Liver (tissue), 3 donors: ENCODE data around the gene FUT4.

Experiments
- EGR1 ChIP-seq, 2 donors: IDR thresholded peaks; 2 replicates each; pipeline ENCODE4 v1.6.1; 2016 to 2018; ENCODE audit warnings: antibody characterized with exemption in 2 of 2, low read depth in 2 of 2
- GABPA ChIP-seq, 2 donors: IDR thresholded peaks in 1 of 2; conservative IDR thresholded peaks in 1 of 2; 2 replicates each; pipeline ENCODE4 v1.6.1; 2016; ENCODE audit warnings: antibody characterized with exemption in 2 of 2, mild to moderate bottlenecking in 1 of 2, moderate library complexity in 1 of 2
- HNF4G ChIP-seq: IDR thresholded peaks from 2 replicates; pipeline ENCODE4 v1.6.1; 2016; ENCODE audit warnings: antibody characterized with exemption
- JUND ChIP-seq, 2 donors: IDR thresholded peaks; 2 replicates each; pipeline ENCODE4 v1.6.1; 2016; ENCODE audit warnings: antibody characterized with exemption in 2 of 2
- MAX ChIP-seq: IDR thresholded peaks from 2 replicates; pipeline ENCODE4 v1.6.1; 2016; ENCODE audit warnings: antibody characterized with exemption
- RAD21 ChIP-seq, 2 donors: IDR thresholded peaks; 2 replicates each; pipeline ENCODE4 v1.6.1; 2016; ENCODE audit warnings: antibody characterized with exemption in 2 of 2, mild to moderate bottlenecking in 2 of 2
- REST ChIP-seq: IDR thresholded peaks from 2 replicates; pipeline ENCODE4 v1.6.1; 2016; ENCODE audit warnings: antibody characterized with exemption, mild to moderate bottlenecking
- RXRA ChIP-seq, 2 donors: IDR thresholded peaks; 2 replicates each; pipeline ENCODE4 v1.6.1; 2017 to 2018; ENCODE audit warnings: antibody characterized with exemption in 2 of 2, mild to moderate bottlenecking in 1 of 2
- SP1 ChIP-seq: IDR thresholded peaks from 2 replicates; pipeline ENCODE4 v1.6.1; 2018; ENCODE audit warnings: antibody characterized with exemption, mild to moderate bottlenecking
- TAF1 ChIP-seq: conservative IDR thresholded peaks from 2 replicates; pipeline ENCODE4 v1.6.1; 2016; ENCODE audit warnings: antibody characterized with exemption, mild to moderate bottlenecking
- YY1 ChIP-seq: IDR thresholded peaks from 2 replicates; pipeline ENCODE4 v1.6.1; 2016; ENCODE audit warnings: antibody characterized with exemption, mild to moderate bottlenecking
- TF ChIP-seq, protein P1 (sequence below): fragments of 150-350 bp; IDR thresholded peaks from 2 replicates; pipeline ENCODE4 v1.5.1; 2017; ENCODE audit warnings: improper control_type of control experiment, low read depth, low read length; ENCODE audit not compliant: missing input control
- TF ChIP-seq, protein P2 (sequence below): IDR thresholded peaks from 2 replicates; pipeline ENCODE4 v1.6.1; 2016; ENCODE audit warnings: antibody characterized with exemption
- TF ChIP-seq, protein P3 (sequence below): IDR thresholded peaks from 2 replicates; pipeline ENCODE4 v1.6.1; 2016; ENCODE audit warnings: antibody characterized with exemption
- donor health status: healthy.
- donor health status: healthy.

DNA sequence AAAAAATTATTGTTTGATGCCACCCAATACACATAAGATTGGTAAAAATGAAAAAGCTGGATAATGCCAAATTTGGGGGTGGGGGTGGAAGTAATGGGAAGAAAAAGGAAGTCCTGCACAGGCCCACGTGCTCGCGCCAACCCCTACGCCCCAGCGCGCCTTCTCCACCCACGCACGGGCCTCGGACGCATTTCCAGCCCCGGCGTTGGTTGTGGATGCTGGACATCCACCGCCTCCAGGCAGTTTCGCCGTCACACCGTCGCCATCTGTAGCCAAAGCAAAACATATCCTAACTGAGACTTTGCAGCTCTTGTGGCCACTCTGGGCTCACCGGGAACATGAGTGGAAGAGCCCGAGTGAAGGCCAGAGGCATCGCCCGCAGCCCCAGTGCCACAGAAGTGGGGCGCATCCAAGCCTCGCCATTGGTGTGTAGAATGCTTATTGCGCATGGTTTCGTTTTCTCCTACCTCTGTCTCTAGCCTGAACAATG, 23.5 kb downstream of the FUT4 start, which contains the start of gene PIWIL4:
- TF ChIP-seq, protein P1, sequence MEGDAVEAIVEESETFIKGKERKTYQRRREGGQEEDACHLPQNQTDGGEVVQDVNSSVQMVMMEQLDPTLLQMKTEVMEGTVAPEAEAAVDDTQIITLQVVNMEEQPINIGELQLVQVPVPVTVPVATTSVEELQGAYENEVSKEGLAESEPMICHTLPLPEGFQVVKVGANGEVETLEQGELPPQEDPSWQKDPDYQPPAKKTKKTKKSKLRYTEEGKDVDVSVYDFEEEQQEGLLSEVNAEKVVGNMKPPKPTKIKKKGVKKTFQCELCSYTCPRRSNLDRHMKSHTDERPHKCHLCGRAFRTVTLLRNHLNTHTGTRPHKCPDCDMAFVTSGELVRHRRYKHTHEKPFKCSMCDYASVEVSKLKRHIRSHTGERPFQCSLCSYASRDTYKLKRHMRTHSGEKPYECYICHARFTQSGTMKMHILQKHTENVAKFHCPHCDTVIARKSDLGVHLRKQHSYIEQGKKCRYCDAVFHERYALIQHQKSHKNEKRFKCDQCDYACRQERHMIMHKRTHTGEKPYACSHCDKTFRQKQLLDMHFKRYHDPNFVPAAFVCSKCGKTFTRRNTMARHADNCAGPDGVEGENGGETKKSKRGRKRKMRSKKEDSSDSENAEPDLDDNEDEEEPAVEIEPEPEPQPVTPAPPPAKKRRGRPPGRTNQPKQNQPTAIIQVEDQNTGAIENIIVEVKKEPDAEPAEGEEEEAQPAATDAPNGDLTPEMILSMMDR = no peak
- no peak for TF ChIP-seq RXRA (IDR thresholded peaks at IDR 0.05)
- TF ChIP-seq SP1 = no peak
- no peak for TF ChIP-seq JUND (IDR thresholded peaks at IDR 0.05)
- TF ChIP-seq GABPA (IDR thresholded peaks at IDR 0.05 in 1 of 2, conservative IDR thresholded peaks at IDR 0.05 in 1 of 2) = no peak
- TF ChIP-seq, protein P2, sequence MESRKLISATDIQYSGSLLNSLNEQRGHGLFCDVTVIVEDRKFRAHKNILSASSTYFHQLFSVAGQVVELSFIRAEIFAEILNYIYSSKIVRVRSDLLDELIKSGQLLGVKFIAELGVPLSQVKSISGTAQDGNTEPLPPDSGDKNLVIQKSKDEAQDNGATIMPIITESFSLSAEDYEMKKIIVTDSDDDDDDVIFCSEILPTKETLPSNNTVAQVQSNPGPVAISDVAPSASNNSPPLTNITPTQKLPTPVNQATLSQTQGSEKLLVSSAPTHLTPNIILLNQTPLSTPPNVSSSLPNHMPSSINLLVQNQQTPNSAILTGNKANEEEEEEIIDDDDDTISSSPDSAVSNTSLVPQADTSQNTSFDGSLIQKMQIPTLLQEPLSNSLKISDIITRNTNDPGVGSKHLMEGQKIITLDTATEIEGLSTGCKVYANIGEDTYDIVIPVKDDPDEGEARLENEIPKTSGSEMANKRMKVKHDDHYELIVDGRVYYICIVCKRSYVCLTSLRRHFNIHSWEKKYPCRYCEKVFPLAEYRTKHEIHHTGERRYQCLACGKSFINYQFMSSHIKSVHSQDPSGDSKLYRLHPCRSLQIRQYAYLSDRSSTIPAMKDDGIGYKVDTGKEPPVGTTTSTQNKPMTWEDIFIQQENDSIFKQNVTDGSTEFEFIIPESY = no peak
- TF ChIP-seq YY1 = no peak
- no peak for TF ChIP-seq MAX
- TF ChIP-seq REST = no peak
- no peak for TF ChIP-seq EGR1 (IDR thresholded peaks at IDR 0.05; ENCODE audit: low read depth in 2 of 2)
- TF ChIP-seq, protein P3, sequence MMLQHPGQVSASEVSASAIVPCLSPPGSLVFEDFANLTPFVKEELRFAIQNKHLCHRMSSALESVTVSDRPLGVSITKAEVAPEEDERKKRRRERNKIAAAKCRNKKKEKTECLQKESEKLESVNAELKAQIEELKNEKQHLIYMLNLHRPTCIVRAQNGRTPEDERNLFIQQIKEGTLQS = no peak
- no peak for TF ChIP-seq TAF1
- no peak for TF ChIP-seq RAD21 (IDR thresholded peaks at IDR 0.05)
- no peak for TF ChIP-seq HNF4G
